Measurements from ENCODE around the gene KCNMB1. TPM values are rescaled to one million over a fixed set of nuclear protein-coding genes. Genes with fewer than 3 reads are reported as not detected.

KCNMB1 gene, protein sequence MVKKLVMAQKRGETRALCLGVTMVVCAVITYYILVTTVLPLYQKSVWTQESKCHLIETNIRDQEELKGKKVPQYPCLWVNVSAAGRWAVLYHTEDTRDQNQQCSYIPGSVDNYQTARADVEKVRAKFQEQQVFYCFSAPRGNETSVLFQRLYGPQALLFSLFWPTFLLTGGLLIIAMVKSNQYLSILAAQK
- total RNA-seq: under 1 TPM in 1 of 2 experiments, not detected in 1; 0.05 TPM

- no peak within 1 kb of the TSS for H3K4me3 Mint-ChIP-seq
- no peaks in the 10 kb centered on the region for H3K36me3 Mint-ChIP-seq (ENCODE audit: low read depth)
- CTCF ChIA-PET: interaction anchor here (0.6 to 1.6 kb wide), 3 partner anchors 49 to 120 kb away, joined by 3 to 6 read pairs (median 4); no protein-coding TSS in a partner anchor
- no peaks in the 10 kb centered on the region for H3K27me3 Mint-ChIP-seq (ENCODE audit: low read depth)
- H3K4me1 Mint-ChIP-seq (ENCODE audit: low read depth): peaks cover 19% of the 10 kb centered on the region
- intact Hi-C loops (cut with micrococcal nuclease): no loop called here
- no peak for DNase-seq
- H3K9me3 Mint-ChIP-seq: no peaks in the 10 kb centered on the region
- no peak within 1 kb of the TSS for H3K27ac Mint-ChIP-seq
These were observed at the start of gene KCNMB1 for GRCh38 chr5:170388818-170389549. TSS of gene KCNMB1 (minus strand) at chr5:170389367. CDS start at chr5:170385447, 3,920 bp downstream.

DNA sequence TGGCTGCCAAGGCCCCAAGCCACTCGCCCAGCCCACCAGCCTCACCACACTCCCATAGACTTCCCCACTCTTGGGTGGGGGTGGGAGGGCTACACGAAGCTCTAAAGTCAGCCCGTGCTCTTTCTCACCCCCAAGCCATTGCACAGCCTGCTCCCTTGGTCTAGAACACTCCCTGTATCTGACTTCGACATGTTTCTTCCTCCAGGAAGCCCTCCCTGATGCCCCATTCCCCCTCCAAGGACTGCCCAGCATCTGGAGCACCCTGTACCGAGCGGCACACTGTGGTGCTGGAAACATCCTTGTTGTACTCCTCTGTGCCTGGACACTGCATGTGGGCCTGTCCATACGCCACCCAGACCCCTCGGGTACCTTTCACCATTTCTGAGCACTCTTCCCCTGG lies 49.4 kb upstream of the KCNMB1 start:
- CTCF ChIA-PET: interaction anchor here (1.2 to 2.2 kb wide), 5 partner anchors 186 to 200 kb away, joined by 4 to 6 read pairs (median 4); no protein-coding TSS in a partner anchor
- intact Hi-C loops (cut with micrococcal nuclease): no loop called here
- DNase-seq: no peak
- no peaks in the 10 kb centered on the region for H3K27me3 Mint-ChIP-seq (ENCODE audit: low read depth)
- H3K4me3 Mint-ChIP-seq: no peak overlapping the region
- H3K36me3 Mint-ChIP-seq (ENCODE audit: low read depth): no peaks in the 10 kb centered on the region
- no peak overlapping the region for H3K27ac Mint-ChIP-seq
- H3K4me1 Mint-ChIP-seq (ENCODE audit: low read depth): no peaks in the 10 kb centered on the region
- H3K9me3 Mint-ChIP-seq: no peaks in the 10 kb centered on the region

DNA sequence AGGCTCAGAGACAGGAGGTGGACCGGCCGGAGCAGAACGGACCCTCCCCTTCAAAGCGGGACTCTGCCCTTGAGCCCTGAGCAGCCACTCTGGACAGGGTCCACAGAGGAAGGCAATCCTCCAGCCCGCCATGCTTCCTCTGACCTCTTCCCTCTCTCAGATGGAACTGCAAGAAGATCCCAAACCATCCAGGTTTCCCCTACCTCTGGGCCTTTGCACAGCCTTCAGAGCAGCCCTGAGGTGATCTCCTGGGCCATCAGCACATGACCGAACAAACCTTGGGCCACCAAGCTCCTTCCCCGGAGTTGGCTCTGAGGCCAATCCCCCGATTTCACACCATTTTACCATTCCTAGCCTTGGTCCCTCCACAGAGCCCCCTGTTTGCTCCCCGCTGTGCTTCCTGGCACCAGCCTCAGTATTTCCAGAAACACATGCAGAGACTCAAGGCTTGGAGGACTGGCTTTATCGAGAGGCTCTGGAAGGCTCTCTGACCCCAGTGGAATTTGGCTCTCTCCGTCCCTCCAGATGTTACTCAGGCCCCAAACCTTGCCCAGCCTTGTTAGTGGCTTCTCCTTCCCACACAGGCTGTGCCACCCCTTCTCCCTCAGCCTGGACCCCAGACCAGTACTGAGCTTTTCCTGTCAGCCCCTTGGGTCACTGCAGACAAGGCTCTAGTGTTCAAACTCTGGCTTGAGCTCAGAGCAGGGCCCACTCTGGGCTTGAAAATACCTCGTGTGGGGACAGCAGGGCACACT lies 48.6 kb upstream of the KCNMB1 start:
- DNase-seq: no peak
- H3K27me3 Mint-ChIP-seq (ENCODE audit: low read depth): no peaks in the 10 kb centered on the region
- H3K9me3 Mint-ChIP-seq: no peaks in the 10 kb centered on the region
- H3K27ac Mint-ChIP-seq: no peak overlapping the region
- intact Hi-C loops (cut with micrococcal nuclease): no loop called here
- H3K4me1 Mint-ChIP-seq (ENCODE audit: low read depth): no peaks in the 10 kb centered on the region
- CTCF ChIA-PET: interaction anchor here (0.6 to 2.2 kb wide), 6 partner anchors 187 to 913 kb away, joined by 3 to 6 read pairs (median 4); no protein-coding TSS in a partner anchor
- H3K36me3 Mint-ChIP-seq (ENCODE audit: low read depth): no peaks in the 10 kb centered on the region
- no peak overlapping the region for H3K4me3 Mint-ChIP-seq

- Mint-ChIP-seq H3K4me3 (no peak overlapping the region), H3K9me3 (peaks cover 2% of the 10 kb centered on the region)
These were observed 47.2 kb upstream of the KCNMB1 start for GRCh38 chr5:170436335-170436734.

GRCh38 chr5:170434966-170435605 lies 45.9 kb upstream of the KCNMB1 start:
- intact Hi-C loops (cut with micrococcal nuclease): loop anchor here (1.0 kb wide), 2 partner anchors 188 to 198 kb away; no protein-coding TSS in a partner anchor
- DNase-seq: peak; percentile 69
- no peak overlapping the region for H3K27ac Mint-ChIP-seq
- CTCF ChIA-PET: interaction anchor here (0.5 to 7.2 kb wide), 37 partner anchors 9 to 1211 kb away, joined by 3 to 110 read pairs (median 4); no protein-coding TSS in a partner anchor
- H3K9me3 Mint-ChIP-seq: peaks cover 2% of the 10 kb centered on the region
- no peaks in the 10 kb centered on the region for H3K27me3 Mint-ChIP-seq (ENCODE audit: low read depth)
- no peaks in the 10 kb centered on the region for H3K36me3 Mint-ChIP-seq (ENCODE audit: low read depth)
- H3K4me1 Mint-ChIP-seq (ENCODE audit: low read depth): no peaks in the 10 kb centered on the region
- H3K4me3 Mint-ChIP-seq: no peak overlapping the region

More at GRCh38 chr5:170436335-170436734, 47.2 kb upstream of the KCNMB1 start:
- no peak overlapping the region for H3K27ac Mint-ChIP-seq
- no peak for DNase-seq
- intact Hi-C loops (cut with micrococcal nuclease): no loop called here
- no peaks in the 10 kb centered on the region for H3K27me3 Mint-ChIP-seq (ENCODE audit: low read depth)
- H3K4me1 Mint-ChIP-seq (ENCODE audit: low read depth): no peaks in the 10 kb centered on the region
- no peaks in the 10 kb centered on the region for H3K36me3 Mint-ChIP-seq (ENCODE audit: low read depth)
- CTCF ChIA-PET: interaction anchor here (2.5 to 7.2 kb wide), 2 partner anchors 161 to 197 kb away, joined by 15 to 110 read pairs; no protein-coding TSS in a partner anchor

DNA sequence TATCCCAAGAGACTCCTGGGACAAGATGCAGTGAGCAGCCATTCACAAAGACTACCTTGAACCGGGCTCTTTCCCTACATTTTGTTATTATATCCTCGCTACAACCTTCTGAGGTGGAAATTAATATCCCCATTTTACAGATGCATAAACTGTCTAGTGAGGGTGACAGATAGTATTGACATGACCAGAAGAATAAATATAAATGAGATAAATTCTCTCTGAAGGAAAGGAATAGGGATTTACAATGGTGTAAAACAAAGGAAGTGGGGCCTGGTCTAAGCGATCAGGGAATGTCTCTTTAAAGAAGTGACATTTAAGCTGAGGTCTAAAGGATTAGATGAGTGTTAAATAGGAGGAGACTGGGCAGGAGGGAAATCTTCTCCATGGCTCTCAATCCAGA lies 43.5 kb upstream of the KCNMB1 start:
- DNase-seq: no peak
- Mint-ChIP-seq H3K4me1 (ENCODE audit: low read depth) (no peaks in the 10 kb centered on the region), H3K9me3 (peaks cover 2% of the 10 kb centered on the region), H3K27me3 (ENCODE audit: low read depth) (peaks cover 3% of the 10 kb centered on the region), H3K27ac (no peak overlapping the region), H3K36me3 (ENCODE audit: low read depth) (no peaks in the 10 kb centered on the region), H3K4me3 (no peak overlapping the region)
- CTCF ChIA-PET: interaction anchor here (1.2 to 7.2 kb wide), 8 partner anchors 11 to 206 kb away, joined by 3 to 110 read pairs (median 5); no protein-coding TSS in a partner anchor
- intact Hi-C loops (cut with micrococcal nuclease): no loop called here

GRCh38 chr5:170431571-170431970 lies 42.4 kb upstream of the KCNMB1 start:
- Mint-ChIP-seq H3K4me3 (no peak overlapping the region), H3K27me3 (ENCODE audit: low read depth) (peaks cover 3% of the 10 kb centered on the region), H3K36me3 (ENCODE audit: low read depth) (no peaks in the 10 kb centered on the region), H3K4me1 (ENCODE audit: low read depth) (no peaks in the 10 kb centered on the region), H3K27ac (no peak overlapping the region), H3K9me3 (peaks cover 2% of the 10 kb centered on the region)
- CTCF ChIA-PET: interaction anchor here (0.9 to 7.2 kb wide), 8 partner anchors 9 to 258 kb away, joined by 3 to 110 read pairs (median 4); no protein-coding TSS in a partner anchor
- intact Hi-C loops (cut with micrococcal nuclease): no loop called here
- DNase-seq: no peak

GRCh38 chr5:170430866-170431437 lies 41.8 kb upstream of the KCNMB1 start:
- Mint-ChIP-seq H3K4me3 (no peak overlapping the region), H3K9me3 (peaks cover 2% of the 10 kb centered on the region), H3K27me3 (ENCODE audit: low read depth) (peaks cover 3% of the 10 kb centered on the region), H3K4me1 (ENCODE audit: low read depth) (no peaks in the 10 kb centered on the region), H3K36me3 (ENCODE audit: low read depth) (no peaks in the 10 kb centered on the region), H3K27ac (no peak overlapping the region)
- DNase-seq: no peak
- intact Hi-C loops (cut with micrococcal nuclease): no loop called here
- CTCF ChIA-PET: interaction anchor here (0.6 to 7.2 kb wide), 3 partner anchors 98 to 203 kb away, joined by 3 to 110 read pairs (median 100); no protein-coding TSS in a partner anchor

GRCh38 chr5:170430256-170430655 lies 41.1 kb upstream of the KCNMB1 start:
- peaks cover 3% of the 10 kb centered on the region for H3K27me3 Mint-ChIP-seq (ENCODE audit: low read depth)
- H3K4me1 Mint-ChIP-seq (ENCODE audit: low read depth): no peaks in the 10 kb centered on the region
- DNase-seq: no peak
- peaks cover 2% of the 10 kb centered on the region for H3K9me3 Mint-ChIP-seq
- CTCF ChIA-PET: interaction anchor here (0.6 to 7.2 kb wide), 2 partner anchors 99 to 203 kb away, joined by 3 to 110 read pairs; no protein-coding TSS in a partner anchor
- no peak overlapping the region for H3K4me3 Mint-ChIP-seq
- no peak overlapping the region for H3K27ac Mint-ChIP-seq
- H3K36me3 Mint-ChIP-seq (ENCODE audit: low read depth): no peaks in the 10 kb centered on the region
- intact Hi-C loops (cut with micrococcal nuclease): no loop called here

DNA sequence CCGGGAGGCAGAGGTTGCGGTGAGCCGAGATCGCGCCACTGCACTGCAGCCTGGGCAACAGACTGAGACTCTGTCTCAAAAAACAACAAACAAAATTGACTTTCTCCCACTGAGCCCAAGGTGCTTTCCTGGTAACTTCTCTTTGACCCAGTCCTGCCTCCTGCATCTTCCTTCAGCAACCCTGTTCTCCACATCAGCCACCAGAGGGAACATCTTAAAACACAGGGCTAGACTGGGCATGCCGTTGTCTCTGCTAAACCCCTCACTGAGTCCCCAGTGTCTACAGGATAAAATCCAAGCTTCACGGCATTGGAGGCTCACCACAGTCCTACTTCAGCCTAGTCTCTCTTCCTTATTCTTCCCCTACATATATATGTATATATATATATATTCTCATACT lies 39.8 kb upstream of the KCNMB1 start:
- Mint-ChIP-seq H3K36me3 (ENCODE audit: low read depth) (no peaks in the 10 kb centered on the region), H3K9me3 (peaks cover 2% of the 10 kb centered on the region), H3K4me1 (ENCODE audit: low read depth) (no peaks in the 10 kb centered on the region), H3K4me3 (no peak overlapping the region), H3K27me3 (ENCODE audit: low read depth) (peaks cover 3% of the 10 kb centered on the region), H3K27ac (no peak overlapping the region)
- intact Hi-C loops (cut with micrococcal nuclease): no loop called here
- DNase-seq: no peak
- CTCF ChIA-PET: no interaction called here

- Mint-ChIP-seq H3K4me1 (ENCODE audit: low read depth) (no peaks in the 10 kb centered on the region), H3K36me3 (ENCODE audit: low read depth) (no peaks in the 10 kb centered on the region), H3K4me3 (no peak overlapping the region), H3K27ac (no peak overlapping the region), H3K9me3 (peaks cover 2% of the 10 kb centered on the region), H3K27me3 (ENCODE audit: low read depth) (peaks cover 3% of the 10 kb centered on the region)
- no peak for DNase-seq
- intact Hi-C loops (cut with micrococcal nuclease): no loop called here
- CTCF ChIA-PET: interaction anchor here (0.7 to 1.8 kb wide), 6 partner anchors 10 to 206 kb away, joined by 3 to 7 read pairs (median 3); no protein-coding TSS in a partner anchor
These were observed 38.6 kb upstream of the KCNMB1 start for GRCh38 chr5:170427672-170428236.
